ENCODE results near the gene TAF11L10. TPM values are rescaled to one million over a fixed set of nuclear protein-coding genes. Genes with fewer than 3 reads are reported as not detected.
"Not testable (repeated sequence)": the region's sequence is repeated elsewhere in the genome, so short reads cannot be mapped to it uniquely, and the experiment has no call there.

TAF11L10 gene
- polyA plus RNA-seq (2011; rRNA removed) (not detected in 2 replicates), polyA plus RNA-seq (2017; fragmentation: RNase III; extraction: RNeasy Plus Mini Kit Qiagen cat#74134 plus additional on column Dnase treatment) (not detected in 3 replicates), polyA minus RNA-seq (2011; rRNA and poly(A)+ RNA removed) (not detected in 2 replicates)
- not detected in 2 replicates for polyA plus RNA-seq (2012; cell fraction: cytosol; rRNA removed)
- polyA plus RNA-seq (2012; cell fraction: nucleus; rRNA removed): not detected in 2 replicates

GRCh38 chr5:17597728-17598127, at the start of gene TAF11L10:
Gene TAF11L10 (minus strand): TSS chr5:17597828.
- ATAC-seq; POLR2A ChIA-PET; H3K4me3 ChIP-seq; H3K4me1 ChIP-seq; FAIRE-seq; H3K9me3 ChIP-seq; H3K27ac ChIP-seq; CTCF ChIA-PET; DNase-seq (ENCODE audit: low read depth in 1 of 2, low spot score in 1 of 2); H3K4me2 ChIP-seq: not testable (repeated sequence)
- no CpG with 5 or more reads among the region's 15 CpGs for WGBS (ENCODE audit: missing lambda C conversion rate)

- DNase-seq (ENCODE audit: low read depth in 1 of 2, low spot score in 1 of 2) (no peak), ATAC-seq (no peak), FAIRE-seq (no peak)
- Histone ChIP-seq H3K9me3 (no peaks in the 10 kb centered on the region), H3K27ac (no peak within 1 kb of the TSS), H3K4me3 (no peak within 1 kb of the TSS), H3K4me1 (no peaks in the 10 kb centered on the region), H3K4me2 (no peak within 1 kb of the TSS)
- POLR2A ChIA-PET: no interaction called here
- 57% methylated on average over 5 of the region's 5 CpGs for WGBS (ENCODE audit: missing lambda C conversion rate)
- CTCF ChIA-PET: interaction anchor here (0.9 to 1.1 kb wide), 3 partner anchors 13 to 435 kb away, joined by 3 to 4 read pairs (median 3); no protein-coding TSS in a partner anchor
- TF ChIP-seq HOXA7 (CRISPR knock-in tag; IDR thresholded peaks at IDR 0.05) (no peak), POLR2AphosphoS2 (conservative IDR thresholded peaks at IDR 0.05; ENCODE audit: low read length) (no peak), ELK1 (IDR thresholded peaks at IDR 0.05; ENCODE audit: low read depth, low read length) (no peak), CBX8 (IDR thresholded peaks at IDR 0.05) (no peak), CTCF (IDR thresholded peaks at IDR 0.05) (no peak), PBX3 (IDR thresholded peaks at IDR 0.05) (no peak), MYC (IDR thresholded peaks at IDR 0.05; ENCODE audit: borderline replicate concordance, low read length) (no peak), HEYL (CRISPR knock-in tag; IDR thresholded peaks at IDR 0.05) (no peak), E2F6 (IDR thresholded peaks at IDR 0.05; ENCODE audit: borderline replicate concordance, low read depth) (no peak), EP300 (IDR thresholded peaks at IDR 0.05) (no peak)
These were observed 36.5 kb upstream of the TAF11L10 start, which contains the start of gene TAF11L14 for GRCh38 chr5:17634160-17634559. Gene TAF11L14 (plus strand): TSS chr5:17634460.

- CTCF ChIA-PET; H3K4me1 ChIP-seq; H3K9me3 ChIP-seq; H3K4me2 ChIP-seq; DNase-seq (ENCODE audit: low read depth in 1 of 2, low spot score in 1 of 2); ATAC-seq; H3K4me3 ChIP-seq; POLR2A ChIA-PET; FAIRE-seq; H3K27ac ChIP-seq: not testable (repeated sequence)
- 75% methylated on average over 8 of the region's 12 CpGs for WGBS (ENCODE audit: missing lambda C conversion rate)
These were observed 34.2 kb upstream of the TAF11L10 start, which contains the start of gene TAF11L13 for GRCh38 chr5:17631788-17632187. Gene TAF11L13 (plus strand): TSS chr5:17632088.

- FAIRE-seq (no peak), ATAC-seq (no peak), DNase-seq (ENCODE audit: low read depth in 1 of 2, low spot score in 1 of 2) (no peak)
- H3K27ac ChIP-seq: no peak overlapping the region
- 85% methylated on average over 5 of the region's 11 CpGs for WGBS (ENCODE audit: missing lambda C conversion rate)
- ChIA-PET POLR2A (no interaction called here), CTCF (no interaction called here)
- no peak overlapping the region for H3K4me2 ChIP-seq
- H3K4me3 ChIP-seq: no peak overlapping the region
- H3K9me3 ChIP-seq: no peaks in the 10 kb centered on the region
- no peaks in the 10 kb centered on the region for H3K4me1 ChIP-seq
- TF ChIP-seq BCL3 (IDR thresholded peaks at IDR 0.05) (no peak), KDM5A (IDR thresholded peaks at IDR 0.05) (no peak), HOXB13 (CRISPR knock-in tag; IDR thresholded peaks at IDR 0.05; ENCODE audit: low read depth) (no peak), RCOR1 (IDR thresholded peaks at IDR 0.05; ENCODE audit: low read depth, low read length) (no peak), JUN (IDR thresholded peaks at IDR 0.05) (no peak), ZSCAN20 (CRISPR knock-in tag; IDR thresholded peaks at IDR 0.05) (no peak), RFX5 (IDR thresholded peaks at IDR 0.05) (no peak), PBX3 (IDR thresholded peaks at IDR 0.05) (no peak), CHD2 (IDR thresholded peaks at IDR 0.05; ENCODE audit: low read length, partially characterized antibody) (no peak), HES2 (IDR thresholded peaks at IDR 0.05) (no peak), HOXA7 (CRISPR knock-in tag; IDR thresholded peaks at IDR 0.05) (no peak)
These were observed 28.1 kb upstream of the TAF11L10 start for GRCh38 chr5:17625686-17626085.
